ENCODE measurements around the gene NKX2-8. TPM values are rescaled to one million over a fixed set of nuclear protein-coding genes. Genes with fewer than 3 reads are reported as not detected.

Gene NKX2-8
- polyA plus RNA-seq, 3 donors = not detected

DNA sequence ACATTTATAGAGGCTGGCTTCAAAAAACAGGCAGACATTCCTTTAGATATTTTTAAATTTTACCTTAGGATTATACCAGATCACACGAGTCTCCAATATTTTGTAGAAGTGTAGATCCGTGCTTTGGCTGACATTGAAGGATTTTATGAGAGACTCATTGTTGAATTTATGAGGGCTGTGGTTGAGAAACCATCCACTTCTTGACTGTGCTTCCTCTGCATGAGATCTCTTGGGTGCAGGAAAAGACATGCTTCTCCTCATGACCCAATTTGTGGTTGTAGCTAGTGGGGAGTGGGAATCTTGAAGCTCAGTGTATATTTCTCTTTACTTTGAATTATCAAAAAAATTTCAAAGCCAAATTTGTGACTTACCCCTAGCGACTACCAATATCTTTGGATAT lies 36.7 kb upstream of the NKX2-8 start:
- Histone ChIP-seq H3K27ac (ENCODE audit: low read depth in 1 of 2, low read length in 2 of 2) (no peak overlapping the region), H3K4me3 (replicated peaks in 1 of 3; ENCODE audit: low read depth in 2 of 3, low read length in 3 of 3) (no peak overlapping the region), H3K9me3 (replicated peaks in 1 of 2; ENCODE audit: control insufficient read depth in 1 of 2, insufficient read depth in 1 of 2, low read length in 2 of 2) (no peaks in the 10 kb centered on the region), H3K36me3 (replicated peaks in 1 of 2; ENCODE audit: control insufficient read depth in 1 of 2, insufficient read depth in 2 of 2, low read length in 2 of 2) (no peaks in the 10 kb centered on the region), H2AFZ (ENCODE audit: insufficient read depth, low read depth, low read length, poor library complexity, severe bottlenecking) (no peak overlapping the region), H3K79me2 (ENCODE audit: insufficient read depth, low read length) (no peaks in the 10 kb centered on the region), H3K9ac (ENCODE audit: insufficient read depth, low read length, poor library complexity, severe bottlenecking) (no peak overlapping the region), H3K4me1 (ENCODE audit: control insufficient read depth in 1 of 2, insufficient read depth in 2 of 2, low read length in 2 of 2) (no peaks in the 10 kb centered on the region), H3K4me2 (replicated peaks; ENCODE audit: extremely low read depth, low read length, poor library complexity, severe bottlenecking) (no peak overlapping the region), H4K20me1 (ENCODE audit: insufficient read depth, low read length) (no peaks in the 10 kb centered on the region), H3K27me3 (ENCODE audit: control insufficient read depth in 2 of 2, insufficient read depth in 2 of 2, low read length in 2 of 2) (no peaks in the 10 kb centered on the region)
- Mint-ChIP-seq H3K4me3 (no peak overlapping the region), H3K4me1 (no peaks in the 10 kb centered on the region), H3K36me3 (no peaks in the 10 kb centered on the region), H3K9me3 (peaks cover 0 to 8% (median 2%) of the 10 kb centered on the region in 7 donors), H3K27ac (no peak overlapping the region), H3K27me3 (ENCODE audit: low read depth in 3 of 3) (peaks cover 2 to 4% (median 3%) of the 10 kb centered on the region in 3 donors)
- no CpG with 5 or more reads among the region's 3 CpGs for WGBS (ENCODE audit: insufficient coverage)
- intact Hi-C loops (cut with micrococcal nuclease) = no loop called here
- TF ChIP-seq, protein P1, sequence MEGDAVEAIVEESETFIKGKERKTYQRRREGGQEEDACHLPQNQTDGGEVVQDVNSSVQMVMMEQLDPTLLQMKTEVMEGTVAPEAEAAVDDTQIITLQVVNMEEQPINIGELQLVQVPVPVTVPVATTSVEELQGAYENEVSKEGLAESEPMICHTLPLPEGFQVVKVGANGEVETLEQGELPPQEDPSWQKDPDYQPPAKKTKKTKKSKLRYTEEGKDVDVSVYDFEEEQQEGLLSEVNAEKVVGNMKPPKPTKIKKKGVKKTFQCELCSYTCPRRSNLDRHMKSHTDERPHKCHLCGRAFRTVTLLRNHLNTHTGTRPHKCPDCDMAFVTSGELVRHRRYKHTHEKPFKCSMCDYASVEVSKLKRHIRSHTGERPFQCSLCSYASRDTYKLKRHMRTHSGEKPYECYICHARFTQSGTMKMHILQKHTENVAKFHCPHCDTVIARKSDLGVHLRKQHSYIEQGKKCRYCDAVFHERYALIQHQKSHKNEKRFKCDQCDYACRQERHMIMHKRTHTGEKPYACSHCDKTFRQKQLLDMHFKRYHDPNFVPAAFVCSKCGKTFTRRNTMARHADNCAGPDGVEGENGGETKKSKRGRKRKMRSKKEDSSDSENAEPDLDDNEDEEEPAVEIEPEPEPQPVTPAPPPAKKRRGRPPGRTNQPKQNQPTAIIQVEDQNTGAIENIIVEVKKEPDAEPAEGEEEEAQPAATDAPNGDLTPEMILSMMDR (IDR thresholded peaks at IDR 0.05) = no peak
- DNase-seq = no peak

DNA sequence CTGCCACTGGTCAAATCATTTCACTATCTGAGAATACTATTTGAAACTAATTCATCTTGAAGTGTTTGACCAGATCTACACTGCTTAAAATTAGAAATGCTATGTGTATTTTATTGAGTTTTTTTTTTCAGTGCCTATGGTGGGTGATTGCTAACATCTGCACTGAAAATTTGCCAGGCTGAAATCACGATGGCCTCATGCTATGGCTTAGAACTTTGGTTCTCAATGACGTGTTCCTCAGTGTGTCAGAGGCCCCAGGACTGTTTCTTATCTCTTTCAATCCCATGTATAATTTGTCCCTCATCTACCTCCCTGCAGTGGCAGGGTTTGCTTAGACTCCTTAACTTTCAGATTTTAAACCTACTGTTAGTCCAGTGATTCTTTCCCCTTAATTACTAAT lies 36.2 kb upstream of the NKX2-8 start:
- WGBS (ENCODE audit: insufficient coverage) = 100% methylated on average over 1 of the region's 2 CpGs
- no peaks in the 10 kb centered on the region for H3K36me3 Mint-ChIP-seq
- H3K9me3 ChIP-seq (replicated peaks in 1 of 2; ENCODE audit: control insufficient read depth in 1 of 2, insufficient read depth in 1 of 2, low read length in 2 of 2) = no peaks in the 10 kb centered on the region
- no peak overlapping the region for H3K9ac ChIP-seq (ENCODE audit: insufficient read depth, low read length, poor library complexity, severe bottlenecking)
- H4K20me1 ChIP-seq (ENCODE audit: insufficient read depth, low read length) = no peaks in the 10 kb centered on the region
- no peaks in the 10 kb centered on the region for H3K4me1 Mint-ChIP-seq
- intact Hi-C loops (cut with micrococcal nuclease) = no loop called here
- no peak overlapping the region for H3K27ac Mint-ChIP-seq
- peaks cover 2 to 4% (median 3%) of the 10 kb centered on the region in 3 donors for H3K27me3 Mint-ChIP-seq (ENCODE audit: low read depth in 3 of 3)
- H3K4me3 ChIP-seq (replicated peaks in 1 of 3; ENCODE audit: low read depth in 2 of 3, low read length in 3 of 3) = no peak overlapping the region
- H3K36me3 ChIP-seq (replicated peaks in 1 of 2; ENCODE audit: control insufficient read depth in 1 of 2, insufficient read depth in 2 of 2, low read length in 2 of 2) = no peaks in the 10 kb centered on the region
- no peak overlapping the region for H3K4me3 Mint-ChIP-seq
- no peaks in the 10 kb centered on the region for H3K4me1 ChIP-seq (ENCODE audit: control insufficient read depth in 1 of 2, insufficient read depth in 2 of 2, low read length in 2 of 2)
- TF ChIP-seq, protein P1 (IDR thresholded peaks at IDR 0.05) = no peak
- no peak overlapping the region for H3K27ac ChIP-seq (ENCODE audit: low read depth in 1 of 2, low read length in 2 of 2)
- peaks cover 0 to 11% (median 5%) of the 10 kb centered on the region in 7 donors for H3K9me3 Mint-ChIP-seq
- no peaks in the 10 kb centered on the region for H3K79me2 ChIP-seq (ENCODE audit: insufficient read depth, low read length)
- no peaks in the 10 kb centered on the region for H3K27me3 ChIP-seq (ENCODE audit: control insufficient read depth in 2 of 2, insufficient read depth in 2 of 2, low read length in 2 of 2)
- H2AFZ ChIP-seq (ENCODE audit: insufficient read depth, low read depth, low read length, poor library complexity, severe bottlenecking) = no peak overlapping the region
- DNase-seq = no peak
- no peak overlapping the region for H3K4me2 ChIP-seq (replicated peaks; ENCODE audit: extremely low read depth, low read length, poor library complexity, severe bottlenecking)
